ENCODE data around the gene CREB3.

DNA sequence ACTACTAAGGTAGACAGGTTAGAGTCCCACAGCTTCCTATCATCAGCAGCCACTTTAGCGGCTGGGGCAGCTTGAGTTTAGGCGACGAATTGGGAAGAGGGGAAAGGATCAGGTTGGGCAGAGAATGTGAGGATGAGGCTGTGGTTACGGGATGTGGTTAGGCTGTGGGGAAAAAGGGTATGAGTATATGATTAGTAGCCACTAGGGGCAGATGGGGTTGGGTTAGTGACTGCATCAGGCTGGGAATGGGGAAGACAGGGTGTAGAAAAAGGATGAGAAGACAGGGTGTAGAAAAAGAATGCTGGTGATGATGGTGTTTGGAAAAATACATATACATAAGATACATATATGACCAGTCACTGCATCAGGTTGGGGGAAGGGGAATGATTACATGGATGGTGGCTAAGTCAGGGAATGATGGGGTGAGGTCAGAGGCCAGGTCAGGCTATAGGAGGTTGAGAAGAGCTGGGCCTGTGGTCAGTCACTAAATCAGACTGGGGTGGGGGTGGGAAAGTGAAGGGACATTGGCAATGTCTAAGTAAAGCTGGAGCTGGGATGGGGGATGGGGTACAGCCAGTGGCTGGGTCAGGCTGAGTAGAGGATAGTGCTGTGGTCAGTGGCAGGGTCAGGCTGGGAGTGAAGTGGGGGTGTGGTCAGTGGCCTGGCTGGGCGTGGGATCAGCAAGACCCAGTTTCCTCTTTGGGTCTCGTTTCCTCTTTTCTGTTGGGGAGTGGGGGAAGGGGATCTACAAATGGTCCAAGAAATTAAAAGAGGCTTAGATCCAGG is 2.6 kb upstream of the CREB3 start:
- TF ChIP-seq, protein P1, sequence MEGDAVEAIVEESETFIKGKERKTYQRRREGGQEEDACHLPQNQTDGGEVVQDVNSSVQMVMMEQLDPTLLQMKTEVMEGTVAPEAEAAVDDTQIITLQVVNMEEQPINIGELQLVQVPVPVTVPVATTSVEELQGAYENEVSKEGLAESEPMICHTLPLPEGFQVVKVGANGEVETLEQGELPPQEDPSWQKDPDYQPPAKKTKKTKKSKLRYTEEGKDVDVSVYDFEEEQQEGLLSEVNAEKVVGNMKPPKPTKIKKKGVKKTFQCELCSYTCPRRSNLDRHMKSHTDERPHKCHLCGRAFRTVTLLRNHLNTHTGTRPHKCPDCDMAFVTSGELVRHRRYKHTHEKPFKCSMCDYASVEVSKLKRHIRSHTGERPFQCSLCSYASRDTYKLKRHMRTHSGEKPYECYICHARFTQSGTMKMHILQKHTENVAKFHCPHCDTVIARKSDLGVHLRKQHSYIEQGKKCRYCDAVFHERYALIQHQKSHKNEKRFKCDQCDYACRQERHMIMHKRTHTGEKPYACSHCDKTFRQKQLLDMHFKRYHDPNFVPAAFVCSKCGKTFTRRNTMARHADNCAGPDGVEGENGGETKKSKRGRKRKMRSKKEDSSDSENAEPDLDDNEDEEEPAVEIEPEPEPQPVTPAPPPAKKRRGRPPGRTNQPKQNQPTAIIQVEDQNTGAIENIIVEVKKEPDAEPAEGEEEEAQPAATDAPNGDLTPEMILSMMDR (IDR thresholded peaks at IDR 0.05): peak in 1 of 3 experiments; percentile 40
- no peak for TF ChIP-seq POLR2A (IDR thresholded peaks at IDR 0.05)
- no peak for TF ChIP-seq POLR2AphosphoS5 (IDR thresholded peaks at IDR 0.05; ENCODE audit: insufficient read depth in 1 of 2, low read depth in 1 of 2)

Measured in vagina (tissue), 2 donors.